Psoas muscle (tissue), 8 donors: ENCODE measurements around the gene OR4E1. TPM values are rescaled to one million over a fixed set of nuclear protein-coding genes. Genes with fewer than 3 reads are reported as not detected.

Experiments used
- ATAC-seq, 4 donors: fragments of 200-7000 bp; cut with Tn5 transposase; one replicate each; pipeline ENCODE4 v1.9.1; 2020; ENCODE audit warnings: moderate library complexity in 3 of 4, mild to moderate bottlenecking in 2 of 4
- DNase-seq, 2 donors: peaks; one replicate each; pipeline ENCODE4 v3.0.0-alpha.2; 2020
- H3K27ac ChIP-seq: fragments of 200-600 bp; one replicate; pipeline ENCODE4 v1.8.0; 2022
- H3K27me3 ChIP-seq, 3 donors: fragments of 200-600 bp in 1 of 3; one replicate each; pipeline versions ENCODE4 v1.6.1 to v1.8.0; 2013 to 2022; ENCODE audit warnings: low read length in 2 of 3, mild to moderate bottlenecking in 2 of 3, moderate library complexity in 1 of 3; ENCODE audit not compliant: insufficient read depth in 3 of 3
- H3K36me3 ChIP-seq, 2 donors: fragments of 200-600 bp in 1 of 2; one replicate each; pipeline versions ENCODE4 v1.6.1 to v1.8.0; 2013 to 2022; ENCODE audit warnings: low read depth in 1 of 2, mild to moderate bottlenecking in 1 of 2, moderate library complexity in 1 of 2; ENCODE audit not compliant: insufficient read depth in 1 of 2
- H3K4me1 ChIP-seq: fragments of 200-600 bp; one replicate; pipeline ENCODE4 v1.8.0; 2022
- H3K4me3 ChIP-seq: fragments of 200-600 bp; one replicate; pipeline ENCODE4 v1.8.0; 2022; ENCODE audit warnings: mild to moderate bottlenecking
- H3K9me3 ChIP-seq: fragments of 200-600 bp; one replicate; pipeline ENCODE4 v1.8.0; 2022
- CTCF ChIP-seq: fragments of 200-600 bp; IDR thresholded peaks from one replicate; pipeline ENCODE4 v1.8.0; 2022; ENCODE audit warnings: antibody characterized with exemption
- WGBS, 3 donors: extraction: QIAGEN DNeasy Blood & Tissue Kit; methylation state at CpG; one replicate each; pipeline versions ENCODE4 v1.1.6 to v1.1.7; 2013; 5-methylcytosine and 5-hydroxymethylcytosine counted together
- intact Hi-C, 2 donors: fragments of 100-400 bp; cut with DNase I; formaldehyde crosslinking; loops; one replicate each; pipeline versions ENCODE4 v1.11.0 to v1.14.2; 2022
- polyA plus RNA-seq, 3 donors: library from polyadenylated mRNA; stranded (reverse); fragments of 200-250 nt; gene quantifications; one replicate each; pipeline ENCODE4 v1.2.3, GENCODE V29; 2013
- total RNA-seq, 4 donors: library from RNA; stranded (reverse); fragmentation: NEBNext Ultra II Directional in 2 of 4; extraction: Animal tissue kit (Norgen Biotek cat#: 25700) in 2 of 4; gene quantifications; one replicate each; pipeline versions ENCODE4 v1.2.1 to v1.2.4, GENCODE V29; 2021 to 2023
- donor health status: healthy with polysubstance abuse.
- donor health status: DM: no; HTN: no; CAD: no; lungs with moderate emphysema.
- donor health status: Bipolar disorder and iron deficiency.
- donor health status: healthy.
- donor health status: DM: yes; HTN: yes; CAD: no.
- donor health status: DM: no; HTN: no; CAD: no.
- donor health status: DM: no; HTN: no; CAD: no.
- donor health status: DM: yes; HTN: yes; CAD: no.

Gene OR4E1
- total and polyA plus RNA-seq, 7 donors: not detected

DNA sequence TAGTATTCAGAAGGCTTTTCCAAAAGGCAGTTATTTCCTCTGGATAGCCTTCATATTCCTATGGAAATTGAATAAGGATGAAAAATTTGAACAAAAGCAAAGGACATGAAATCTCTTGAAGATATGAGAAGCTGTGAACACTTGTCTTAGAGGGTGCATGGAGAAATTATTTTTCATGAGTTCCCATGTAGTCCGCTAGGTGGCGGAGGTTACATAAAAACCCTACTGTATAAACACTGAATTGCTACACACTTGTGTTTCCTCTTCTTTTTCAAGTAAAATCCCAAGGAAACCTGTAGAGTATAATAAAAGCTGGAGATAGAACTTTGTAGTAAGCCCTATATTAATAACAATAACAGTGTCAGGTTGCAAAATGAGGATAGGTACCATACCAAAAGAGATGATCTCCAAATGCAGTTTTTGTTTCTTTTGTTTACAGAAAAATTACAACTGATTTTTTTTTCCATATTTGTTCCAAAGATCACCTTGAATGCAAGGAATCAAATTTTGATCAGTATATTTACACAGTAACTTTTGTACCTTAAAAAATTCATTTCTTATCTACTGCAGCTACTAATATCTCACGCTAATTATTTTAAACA is 37.8 kb upstream of the OR4E1 start:
- Histone ChIP-seq H3K27ac (no peak overlapping the region), H3K27me3 (peaks cover 0 to 4% (median 0%) of the 10 kb centered on the region in 3 donors), H3K36me3 (no peaks in the 10 kb centered on the region), H3K4me1 (no peaks in the 10 kb centered on the region), H3K4me3 (no peak overlapping the region), H3K9me3 (no peaks in the 10 kb centered on the region)
- DNase-seq (no peak), ATAC-seq (no peak)
- intact Hi-C loops: no loop called here
- peak; percentile 48 for TF ChIP-seq CTCF
- 33 to 35% (median 33%) methylated on average over 3 of the region's 3 CpGs for WGBS, 3 donors

GRCh38 chr14:21704338-21704737 is 30.7 kb upstream of the OR4E1 start:
- Histone ChIP-seq H3K27me3 (peaks cover 0 to 8% (median 0%) of the 10 kb centered on the region in 3 donors), H3K36me3 (no peaks in the 10 kb centered on the region), H3K9me3 (no peaks in the 10 kb centered on the region), H3K4me1 (no peaks in the 10 kb centered on the region), H3K27ac (no peak overlapping the region), H3K4me3 (no peak overlapping the region)
- intact Hi-C loops: no loop called here
- no peak for TF ChIP-seq CTCF
- ATAC-seq (no peak), DNase-seq (no peak)

DNA sequence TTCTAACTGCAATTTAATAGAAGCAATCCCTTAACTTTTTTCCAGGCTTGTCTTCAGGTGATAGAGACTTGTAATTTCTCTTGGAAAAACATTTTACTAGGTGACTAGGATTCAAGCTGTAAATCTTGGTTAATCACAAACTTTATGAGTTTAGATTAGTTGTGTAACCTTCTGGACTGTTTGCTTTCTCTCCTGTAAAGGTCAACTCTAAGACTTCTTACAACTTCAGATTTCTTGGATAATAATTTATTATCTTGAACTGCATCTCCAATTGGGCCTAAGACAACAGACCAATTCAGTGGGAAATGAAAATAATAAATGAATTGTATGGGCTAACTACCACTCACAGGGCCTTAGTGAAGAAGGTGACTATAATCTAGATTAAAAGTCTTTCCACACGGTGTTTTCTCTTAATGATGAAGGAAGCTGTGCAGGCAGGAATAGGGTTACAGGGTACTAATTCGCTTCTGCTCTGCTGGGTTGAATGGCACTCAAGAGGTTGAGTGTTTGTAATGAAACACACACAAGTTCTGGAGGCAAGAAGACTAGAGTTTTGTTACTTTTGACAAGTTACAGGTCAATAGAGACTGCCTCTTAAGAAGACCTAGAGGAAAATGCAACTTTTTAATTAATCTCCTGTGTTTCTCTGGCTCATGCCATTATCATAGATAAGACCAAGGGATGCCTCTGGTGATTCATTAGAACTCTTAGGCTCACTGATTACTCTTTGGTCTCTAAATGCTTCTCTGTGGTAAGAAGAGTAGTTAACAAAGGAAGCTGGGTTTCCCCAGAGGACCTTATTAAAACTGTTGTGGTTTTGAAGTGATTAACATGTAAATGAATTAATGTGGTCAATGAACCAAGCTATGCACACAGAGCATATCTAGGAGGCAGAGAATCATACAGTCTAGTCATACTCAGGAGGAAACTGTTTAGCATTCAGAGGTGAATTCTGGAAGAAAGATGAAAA is 30.0 kb upstream of the OR4E1 start:
- no peak for ATAC-seq
- WGBS, 3 donors: 33 to 63% (median 46%) methylated on average over 2 of the region's 2 CpGs
- Histone ChIP-seq H3K27ac (no peak overlapping the region), H3K27me3 (peaks cover 0 to 8% (median 0%) of the 10 kb centered on the region in 3 donors), H3K9me3 (no peaks in the 10 kb centered on the region), H3K36me3 (no peaks in the 10 kb centered on the region), H3K4me1 (no peaks in the 10 kb centered on the region), H3K4me3 (no peak overlapping the region)
- no peak for DNase-seq
- intact Hi-C loops: no loop called here
- no peak for TF ChIP-seq CTCF

- no peak for DNase-seq
- 56 to 76% (median 75%) methylated on average over 2 of the region's 2 CpGs for WGBS, 3 donors
- Histone ChIP-seq H3K4me3 (no peak overlapping the region), H3K27ac (no peak overlapping the region), H3K4me1 (no peaks in the 10 kb centered on the region), H3K27me3 (peaks cover 0 to 8% (median 0%) of the 10 kb centered on the region in 3 donors), H3K9me3 (no peaks in the 10 kb centered on the region), H3K36me3 (no peaks in the 10 kb centered on the region)
- no peak for TF ChIP-seq CTCF
- intact Hi-C loops: no loop called here
- no peak for ATAC-seq
Observed at GRCh38 chr14:21702316-21702715, 28.7 kb upstream of the OR4E1 start.
